Activated CD8-positive, alpha-beta memory T cell treated with anti-CD3 and anti-CD28 coated beads, Interleukin-2, amount 50 U/mL, for 24 hours (primary cell): ENCODE results near the gene PITPNC1.
"Not testable (repeated sequence)": the region's sequence is repeated elsewhere in the genome, so short reads cannot be mapped to it uniquely, and the experiment has no call there.

Experiments
- DNase-seq: peaks from one replicate; pipeline ENCODE4 v3.0.0-alpha.2; 2020; ENCODE audit errors: extremely low read depth

The PITPNC1 gene

DNA sequence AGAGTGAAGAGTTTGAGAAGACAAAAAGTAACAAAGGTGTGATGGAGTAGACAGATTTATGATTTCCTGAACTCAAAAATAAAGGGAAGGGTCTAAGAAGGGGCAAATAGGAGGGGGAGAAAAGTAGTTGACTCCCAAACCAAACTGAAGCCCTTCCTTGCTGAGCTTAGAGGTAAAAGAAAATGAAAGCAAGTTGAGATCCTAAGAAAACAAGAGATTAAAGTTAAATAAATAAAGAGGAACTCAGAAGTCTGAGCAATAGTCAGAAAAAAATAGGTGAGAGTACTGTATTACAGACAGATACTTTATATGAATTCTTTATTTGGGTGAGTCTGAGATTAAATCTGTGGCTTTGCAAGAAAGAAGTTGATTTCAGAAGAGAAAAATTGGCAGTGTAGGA, 7.4 kb upstream of the PITPNC1 start:
- no peak for DNase-seq

DNA sequence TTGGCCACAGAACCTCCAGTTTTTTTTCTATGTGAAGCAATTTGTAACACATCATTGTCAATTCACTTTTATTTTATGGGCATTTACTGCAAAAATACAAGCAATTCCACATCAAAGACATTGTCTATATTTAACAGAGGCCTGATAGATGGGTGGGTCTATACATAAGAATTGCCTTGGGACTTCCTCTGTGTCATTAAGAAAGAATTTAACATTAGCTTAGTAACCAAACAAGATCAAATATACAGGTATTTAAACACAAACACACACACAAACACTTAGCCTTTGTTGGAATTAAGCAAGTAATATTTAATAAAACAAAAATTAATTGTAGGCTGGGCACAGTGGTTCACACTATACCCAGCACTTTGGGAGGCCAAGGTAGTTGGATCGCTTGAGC, 4.3 kb upstream of the PITPNC1 start:
- no peak for DNase-seq

- peak; percentile 76 for DNase-seq
Measured at GRCh38 chr17:67374329-67375053, 2.6 kb upstream of the PITPNC1 start.

- no peak for DNase-seq
Measured at GRCh38 chr17:67375054-67375427, 2.0 kb upstream of the PITPNC1 start.

GRCh38 chr17:67375716-67376115, 1.4 kb upstream of the PITPNC1 start:
- no peak for DNase-seq

DNA sequence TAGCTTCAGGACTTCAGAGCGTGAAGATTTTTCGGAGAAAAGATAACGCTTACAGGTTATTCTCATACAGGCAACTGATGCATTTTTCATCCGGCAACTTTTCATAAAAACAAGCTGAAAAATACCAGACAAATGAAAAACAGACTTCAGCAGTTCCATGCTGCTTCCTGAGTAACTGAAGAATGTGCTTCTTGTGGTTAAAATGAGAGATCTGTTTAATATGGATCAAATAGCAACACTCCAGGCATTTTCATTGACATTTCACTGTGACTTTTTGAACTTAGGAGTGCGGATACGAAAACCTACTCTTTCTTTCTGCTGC, 705 bp upstream of the PITPNC1 start:
- DNase-seq: no peak

GRCh38 chr17:67377488-67378453, 690 bp downstream of the PITPNC1 start:
- no peak for DNase-seq

- DNase-seq: peak; percentile 44
Measured at GRCh38 chr17:67378454-67379250, 1.6 kb downstream of the PITPNC1 start.

DNA sequence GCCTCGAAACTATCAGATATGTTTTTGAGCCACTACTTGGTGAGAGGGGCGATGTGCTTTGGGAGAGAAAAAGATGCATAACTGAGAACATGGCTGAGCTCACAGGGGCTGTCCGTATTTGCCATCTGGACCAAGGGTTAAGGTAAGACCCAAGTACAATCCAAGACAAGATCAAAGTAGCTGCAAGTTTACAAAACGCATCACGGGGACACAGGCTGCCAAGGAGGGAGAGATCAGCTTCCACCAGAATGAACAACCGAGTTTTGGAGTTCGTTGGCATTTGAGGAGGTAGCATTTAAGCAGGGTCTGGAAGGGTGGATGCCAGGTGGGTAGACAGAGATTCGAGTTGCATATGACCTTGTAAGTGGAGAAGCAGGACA, 2.2 kb downstream of the PITPNC1 start:
- no peak for DNase-seq

GRCh38 chr17:67381929-67382257, 4.8 kb downstream of the PITPNC1 start:
- no peak for DNase-seq

DNA sequence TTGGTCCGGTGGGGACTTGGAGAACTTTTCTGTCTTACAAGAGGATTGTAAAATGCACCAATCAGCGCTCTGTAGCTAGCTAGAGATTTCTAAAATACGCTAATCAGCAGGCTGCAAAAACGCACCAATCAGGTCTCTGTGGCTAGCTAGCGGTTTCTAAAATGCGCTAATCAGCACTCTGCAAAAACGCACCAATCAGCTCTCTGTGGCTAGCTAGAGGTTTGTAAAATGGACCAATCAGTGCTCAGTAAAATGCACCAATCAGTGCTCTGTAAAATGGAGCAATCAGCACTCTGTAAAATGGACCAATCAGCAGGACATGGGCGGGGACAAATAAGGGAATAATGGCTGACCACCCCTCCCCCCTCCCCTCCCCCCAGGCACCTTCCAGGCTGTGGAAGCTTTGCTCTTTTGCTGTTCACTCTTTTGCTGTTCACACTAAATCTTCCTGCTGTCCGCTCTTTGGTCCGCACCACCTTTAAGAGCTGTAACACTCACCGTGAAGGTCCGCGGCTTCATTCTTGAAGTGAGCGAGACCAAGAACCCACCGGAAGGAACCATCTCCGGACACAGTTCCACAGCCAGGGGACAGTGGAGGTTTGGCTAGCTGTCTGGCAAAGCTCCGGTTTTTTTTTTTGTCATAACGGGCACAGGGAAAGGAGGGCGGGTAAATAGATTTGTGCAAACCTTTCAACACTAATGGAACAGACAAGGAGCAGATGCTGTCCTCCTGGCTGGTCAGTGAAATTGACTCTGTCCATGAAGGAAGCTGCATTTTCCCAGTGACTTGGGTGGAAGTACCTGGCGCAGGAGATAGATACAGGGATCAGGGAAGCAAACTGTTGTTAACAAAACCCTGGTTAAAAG, 8.3 kb downstream of the PITPNC1 start:
- no peak for DNase-seq

GRCh38 chr17:67386965-67387551, 10.0 kb downstream of the PITPNC1 start:
- no peak for DNase-seq

GRCh38 chr17:67388536-67388935, 11.5 kb downstream of the PITPNC1 start:
- not testable (repeated sequence) for DNase-seq

DNA sequence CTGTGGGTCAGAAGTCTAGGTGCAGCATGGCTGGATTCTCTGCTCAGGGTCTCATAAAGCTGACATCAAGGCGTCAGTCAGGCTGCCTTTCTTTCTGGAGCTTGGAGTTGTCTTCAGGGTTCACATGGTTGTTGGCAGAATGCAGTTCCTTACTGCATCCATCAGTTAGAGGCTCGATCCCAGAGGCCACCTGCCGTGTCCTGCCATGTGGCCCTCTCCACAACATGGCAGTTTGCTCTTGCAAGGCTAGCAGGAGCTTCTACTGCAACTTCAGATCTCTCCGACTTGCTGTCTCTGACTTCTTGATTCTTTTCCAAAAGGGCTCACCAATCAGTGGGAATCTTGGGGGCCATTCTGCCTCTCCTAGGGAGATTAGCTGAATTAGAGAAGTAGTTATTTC, 11.9 kb downstream of the PITPNC1 start:
- no peak for DNase-seq

DNA sequence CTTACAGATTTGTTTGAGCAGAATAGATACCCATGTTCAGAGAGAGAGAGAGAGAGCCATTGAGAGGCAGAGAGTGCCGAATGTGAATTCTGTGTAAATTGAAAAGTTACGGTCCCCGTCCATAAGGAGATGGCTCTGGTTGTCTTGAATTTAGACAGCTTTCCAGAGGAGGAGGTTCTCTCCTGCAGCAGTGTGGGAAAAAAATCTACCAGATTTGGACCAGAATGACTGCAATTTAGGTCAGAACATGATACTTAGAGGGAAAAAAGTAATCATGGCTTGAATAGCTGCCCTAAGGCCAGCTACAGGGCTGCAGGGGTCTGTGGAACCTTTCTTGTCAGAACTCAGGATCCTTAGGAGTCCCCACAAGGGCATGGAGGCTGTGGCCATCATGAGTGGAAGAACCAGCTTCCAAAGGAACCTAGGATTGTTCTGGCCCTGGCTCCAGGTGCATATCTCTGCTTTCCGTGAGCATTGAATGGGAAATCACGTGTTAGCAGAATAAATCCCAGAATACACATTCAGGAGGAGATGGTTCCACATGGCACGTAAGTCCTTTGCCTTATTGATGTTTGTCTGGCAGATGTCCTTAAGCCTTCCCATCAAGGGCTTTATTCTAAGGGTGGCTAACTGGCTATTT, 13.0 kb downstream of the PITPNC1 start:
- no peak for DNase-seq

DNA sequence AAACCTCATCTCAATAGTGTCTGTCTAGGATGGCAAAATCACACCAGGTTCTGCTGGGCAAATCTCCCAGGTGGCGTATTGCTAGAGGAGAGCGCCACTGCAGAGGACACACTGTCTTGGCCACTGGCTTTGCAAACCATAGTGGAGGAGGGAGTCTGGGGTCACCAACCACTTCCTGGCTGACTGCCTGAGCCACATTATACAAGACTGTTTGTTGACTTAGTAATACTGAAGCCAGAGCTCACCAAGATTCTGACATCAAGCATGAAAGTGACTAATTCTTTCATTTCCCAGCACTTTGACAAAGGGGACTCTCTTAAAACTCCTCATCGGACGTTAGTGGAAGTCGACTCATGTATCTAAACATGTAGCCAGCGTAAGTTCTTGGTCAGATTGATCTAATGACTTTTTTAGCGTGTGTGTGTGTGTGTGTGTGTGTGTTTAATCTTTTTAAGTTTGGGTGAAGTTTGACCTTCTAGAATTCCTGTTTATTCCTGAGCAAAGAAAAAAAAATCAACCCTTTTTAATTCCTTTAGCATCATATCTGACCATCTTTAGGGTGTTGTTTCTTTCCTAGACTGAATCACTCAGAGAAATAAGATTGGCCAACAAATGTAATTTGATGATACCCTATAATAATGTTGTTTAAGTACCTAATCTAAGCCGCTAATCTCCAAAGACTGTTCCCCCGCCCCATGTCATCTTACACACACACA, 13.7 kb downstream of the PITPNC1 start:
- DNase-seq: no peak

DNA sequence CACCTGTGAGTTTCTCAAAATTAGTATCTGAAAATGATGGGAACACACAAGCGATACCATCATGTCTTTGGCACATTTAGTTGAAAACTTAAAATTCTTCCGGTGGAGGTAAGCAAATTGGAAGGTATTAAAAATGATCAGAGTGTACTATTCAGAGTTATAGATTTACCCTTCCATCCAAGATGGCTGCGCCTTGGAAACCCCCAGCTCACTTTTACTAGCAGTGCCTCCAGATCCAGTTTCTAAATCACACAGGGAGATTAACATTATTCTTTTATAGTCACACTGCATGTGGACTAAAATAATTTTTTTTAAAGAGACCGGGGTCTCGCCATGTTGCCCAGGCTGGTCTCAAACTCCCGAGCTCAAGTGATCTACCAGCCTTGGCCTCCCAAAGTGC, 15.0 kb downstream of the PITPNC1 start:
- no peak for DNase-seq

DNA sequence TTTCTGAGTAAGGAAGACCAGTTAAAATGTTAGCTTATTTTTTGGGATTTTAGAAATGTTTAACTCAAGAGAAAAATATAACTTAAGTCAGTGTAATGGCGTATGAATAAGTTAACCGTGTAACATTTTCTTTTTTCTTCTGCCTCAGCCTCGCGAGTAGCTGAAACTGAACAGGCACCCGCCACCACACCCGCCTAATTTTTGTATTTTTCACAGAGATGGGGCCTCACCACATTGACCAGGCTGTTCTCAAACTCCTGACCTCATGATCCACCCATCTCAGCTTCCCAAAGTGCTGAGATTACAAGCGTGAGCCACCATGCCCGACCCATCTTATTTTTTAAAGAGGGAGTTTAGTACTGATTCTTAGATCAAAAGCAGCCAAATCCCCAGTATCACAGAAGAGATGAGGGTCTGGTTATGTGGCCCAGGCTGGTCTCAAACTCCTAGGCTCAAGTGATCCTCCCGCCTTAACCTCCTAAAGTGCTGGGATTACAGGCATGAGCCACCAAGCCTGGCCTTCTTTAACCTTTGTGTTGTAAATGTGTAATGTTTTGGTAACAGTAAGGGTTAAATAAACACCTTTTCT, 16.8 kb downstream of the PITPNC1 start:
- DNase-seq: no peak

DNA sequence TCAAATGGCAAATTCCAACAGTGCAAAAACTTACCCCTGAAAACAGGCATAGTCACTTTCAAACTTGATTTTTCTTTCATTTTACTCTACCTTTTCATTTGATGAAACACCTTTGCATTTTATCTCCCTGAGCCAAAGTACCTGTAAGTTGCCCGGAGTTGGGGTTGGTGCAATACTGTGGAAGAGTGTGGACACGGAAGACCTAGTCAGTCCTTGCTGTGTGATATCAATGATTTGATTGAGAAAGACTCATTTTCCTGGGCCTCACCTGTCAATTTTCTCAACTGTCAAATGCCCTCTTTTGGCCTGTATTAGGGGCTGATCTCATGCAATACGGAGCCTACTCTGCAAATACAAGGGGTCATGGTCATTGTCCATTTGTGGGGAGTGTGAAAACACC, 22.6 kb downstream of the PITPNC1 start:
- no peak for DNase-seq

DNA sequence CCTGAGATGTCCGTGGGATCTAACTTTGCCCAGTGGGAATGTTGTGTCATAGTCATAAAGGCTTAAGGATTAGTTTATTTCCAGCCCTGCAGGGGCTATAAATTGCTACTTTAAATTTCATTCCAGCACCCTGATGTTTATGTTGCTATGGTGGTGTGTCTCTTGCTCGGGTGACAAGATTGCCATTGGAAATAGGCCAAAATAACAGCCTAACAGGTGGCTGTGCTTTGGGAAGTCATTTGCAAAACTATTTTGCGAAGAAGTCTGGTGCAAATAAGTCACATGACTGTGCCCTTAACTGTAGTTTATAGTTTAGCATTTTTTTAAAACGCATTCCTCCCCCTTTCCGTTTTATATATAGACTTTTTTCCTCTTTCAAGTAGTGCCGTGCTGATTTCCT, 23.1 kb downstream of the PITPNC1 start:
- no peak for DNase-seq
